ENCODE results near the gene TMEM101. TPM values are rescaled to one million over a fixed set of nuclear protein-coding genes. Genes with fewer than 3 reads are reported as not detected.

The TMEM101 gene
- total RNA-seq, 1 experiment from 2014 or later: 18.6 TPM

GRCh38 chr17:44044071-44044470 is 29.3 kb upstream of the TMEM101 start:
- H3T11ph ChIP-seq (ENCODE audit: low read length): no peak overlapping the region
- no peak for TF ChIP-seq CTCF (conservative IDR thresholded peaks at IDR 0.05)
- no peaks in the 10 kb centered on the region for H3K27me3 ChIP-seq (ENCODE audit: insufficient read depth, low read length)
- H4K8ac ChIP-seq (replicated peaks; ENCODE audit: insufficient read length, low read depth, low read length): no peak overlapping the region
- no CpG with 5 or more reads among the region's 1 CpG for WGBS (ENCODE audit: extremely low coverage, insufficient read length, low lambda C conversion rate)
- no peak overlapping the region for H2BK20ac ChIP-seq (ENCODE audit: low read depth, low read length, poor library complexity, severe bottlenecking)
- H3K4me1 ChIP-seq (ENCODE audit: insufficient read depth, low read length): no peaks in the 10 kb centered on the region
- Mint-ChIP-seq H3K27me3 (ENCODE audit: low read depth) (no peaks in the 10 kb centered on the region), H3K9me3 (no peaks in the 10 kb centered on the region), H3K27ac (peak overlapping the region in 1 of 3 experiments; percentile 73; a peak in 3 of 7 replicates), H3K36me3 (ENCODE audit: insufficient read depth in 1 of 3, low read depth in 3 of 3) (peaks cover 21 to 49% (median 45%) of the 10 kb centered on the region in 3 experiments), H3K4me1 (peaks cover 10 to 19% of the 10 kb centered on the region in 2 experiments), H3K4me3 (no peak overlapping the region)
- H3K56ac ChIP-seq (ENCODE audit: insufficient read length, low read depth, low read length): no peak overlapping the region
- no peak overlapping the region for H4K91ac ChIP-seq (ENCODE audit: insufficient read length, low read depth, low read length)
- no peak overlapping the region for H3K23ac ChIP-seq (ENCODE audit: insufficient read length, low read depth, low read length)
- no peak for DNase-seq
- no peak overlapping the region for H2AK5ac ChIP-seq (ENCODE audit: insufficient read length, low read length)
- H4K20me1 ChIP-seq (ENCODE audit: control insufficient read depth, insufficient read depth, insufficient read length): no peaks in the 10 kb centered on the region
- no peak overlapping the region for H3K4me2 ChIP-seq (ENCODE audit: insufficient read depth, insufficient read length, low read length)
- peaks cover 25% of the 10 kb centered on the region for H3K79me1 ChIP-seq (ENCODE audit: insufficient read depth, low read depth, low read length, poor library complexity, severe bottlenecking)
- H2BK15ac ChIP-seq (ENCODE audit: low read depth, low read length): no peak overlapping the region
- H2AFZ ChIP-seq (ENCODE audit: low read length): no peak overlapping the region
- H3K9ac ChIP-seq (ENCODE audit: extremely low read depth, insufficient read length, low read length): no peak overlapping the region
- no peaks in the 10 kb centered on the region for H3K23me2 ChIP-seq (ENCODE audit: insufficient read length, low read depth, low read length, poor library complexity, severe bottlenecking)
- no peak overlapping the region for H3K14ac ChIP-seq (ENCODE audit: insufficient read depth, low read length)
- H4K5ac ChIP-seq (ENCODE audit: insufficient read length, low read depth, low read length): no peak overlapping the region
- no peaks in the 10 kb centered on the region for H3K9me3 ChIP-seq (ENCODE audit: control insufficient read depth, low read depth, low read length)
- H2BK120ac ChIP-seq (ENCODE audit: low read depth, low read length, poor library complexity, severe bottlenecking): no peak overlapping the region
- H3K79me2 ChIP-seq (ENCODE audit: insufficient read depth, low read length): peaks cover 17% of the 10 kb centered on the region
- H3K18ac ChIP-seq (ENCODE audit: insufficient read length, low read depth, low read length): no peak overlapping the region
- no peak overlapping the region for H3K4ac ChIP-seq (ENCODE audit: low read depth, low read length)
- H3K27ac ChIP-seq (ENCODE audit: insufficient read length, low read depth, low read length): no peak overlapping the region
- H2BK5ac ChIP-seq (ENCODE audit: insufficient read length, low read length): no peak overlapping the region
- no peak overlapping the region for H2BK12ac ChIP-seq (ENCODE audit: insufficient read length, low read depth, low read length)
